NCI-H345 treated with DMSO at 0.1 percent for 48 hours (cell line): Measurements from ENCODE around the gene SLC24A1.
A peak's percentile ranks its signal among the peaks of the same experiment; 100 is the strongest.
"Not testable (repeated sequence)": the region's sequence is repeated elsewhere in the genome, so short reads cannot be mapped to it uniquely, and the experiment has no call there.

Source experiments
- DNase-seq: peaks from one replicate; lab custom pipeline; 2025; ENCODE audit not compliant: unreplicated experiment; lab: John Stamatoyannopoulos, UW

Gene SLC24A1

DNA sequence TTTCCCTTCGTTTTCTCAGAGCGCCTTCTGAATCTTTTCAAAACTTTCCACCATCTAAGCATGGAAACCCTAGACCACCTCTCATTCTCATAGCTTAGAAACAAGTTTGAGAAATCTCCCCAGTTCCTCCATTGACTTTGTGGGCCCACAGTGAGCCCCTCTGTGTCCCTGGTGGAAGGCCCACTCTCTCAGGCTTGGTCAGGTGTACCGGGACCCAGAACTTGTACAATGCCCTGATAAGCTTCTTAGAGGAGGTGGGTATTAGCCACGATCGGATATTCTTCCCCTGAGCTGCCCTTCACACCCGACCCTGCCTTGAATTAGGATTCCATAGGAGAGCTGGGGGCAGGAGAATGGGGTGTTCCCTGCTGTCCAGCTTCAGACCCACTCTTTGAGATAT, at the start of gene SLC24A1:
Gene SLC24A1 (plus strand): TSS at position 301 of the 400 bp plus-strand sequence. CDS start 2,143 bp downstream, outside the sequence.
- no peak for DNase-seq

DNA sequence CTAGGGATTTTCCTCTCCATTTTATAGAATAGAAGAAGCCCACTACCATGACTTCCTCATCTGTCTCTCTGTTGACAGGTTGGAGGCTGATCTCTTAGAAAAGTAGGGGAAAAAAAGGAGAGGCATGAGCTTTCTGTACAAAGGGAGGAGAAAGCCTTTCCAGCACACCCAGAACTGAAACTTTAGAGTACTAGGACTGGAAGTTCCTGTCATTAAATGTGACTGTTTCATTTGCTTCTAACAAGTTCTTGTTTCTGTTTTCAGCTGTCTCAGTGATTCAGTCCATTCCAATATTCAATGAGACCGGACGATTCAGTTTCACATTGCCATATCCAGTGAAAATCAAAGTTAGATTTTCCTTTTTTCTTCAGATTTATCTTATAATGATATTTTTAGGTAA, 49.8 kb upstream of the SLC24A1 start:
- DNase-seq = no peak

DNA sequence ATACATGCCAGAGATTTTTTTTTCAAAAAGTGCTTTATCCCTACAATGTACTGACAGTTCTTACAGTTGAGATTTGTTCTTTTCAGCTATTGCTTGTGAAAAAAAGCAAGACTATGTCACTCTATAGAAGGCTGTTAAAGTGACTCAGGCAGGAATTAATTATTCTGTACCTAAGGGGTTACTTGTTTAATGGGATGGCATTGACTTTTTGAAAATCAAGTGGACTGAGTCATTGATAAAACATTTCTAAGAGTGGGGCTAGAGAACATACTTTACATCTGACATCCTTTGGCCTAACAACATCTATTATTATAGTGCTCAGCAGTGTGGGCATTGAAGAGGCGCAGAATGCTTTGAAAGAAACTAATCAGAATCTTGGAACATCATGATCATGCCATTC, 45.1 kb upstream of the SLC24A1 start:
- no peak for DNase-seq

DNA sequence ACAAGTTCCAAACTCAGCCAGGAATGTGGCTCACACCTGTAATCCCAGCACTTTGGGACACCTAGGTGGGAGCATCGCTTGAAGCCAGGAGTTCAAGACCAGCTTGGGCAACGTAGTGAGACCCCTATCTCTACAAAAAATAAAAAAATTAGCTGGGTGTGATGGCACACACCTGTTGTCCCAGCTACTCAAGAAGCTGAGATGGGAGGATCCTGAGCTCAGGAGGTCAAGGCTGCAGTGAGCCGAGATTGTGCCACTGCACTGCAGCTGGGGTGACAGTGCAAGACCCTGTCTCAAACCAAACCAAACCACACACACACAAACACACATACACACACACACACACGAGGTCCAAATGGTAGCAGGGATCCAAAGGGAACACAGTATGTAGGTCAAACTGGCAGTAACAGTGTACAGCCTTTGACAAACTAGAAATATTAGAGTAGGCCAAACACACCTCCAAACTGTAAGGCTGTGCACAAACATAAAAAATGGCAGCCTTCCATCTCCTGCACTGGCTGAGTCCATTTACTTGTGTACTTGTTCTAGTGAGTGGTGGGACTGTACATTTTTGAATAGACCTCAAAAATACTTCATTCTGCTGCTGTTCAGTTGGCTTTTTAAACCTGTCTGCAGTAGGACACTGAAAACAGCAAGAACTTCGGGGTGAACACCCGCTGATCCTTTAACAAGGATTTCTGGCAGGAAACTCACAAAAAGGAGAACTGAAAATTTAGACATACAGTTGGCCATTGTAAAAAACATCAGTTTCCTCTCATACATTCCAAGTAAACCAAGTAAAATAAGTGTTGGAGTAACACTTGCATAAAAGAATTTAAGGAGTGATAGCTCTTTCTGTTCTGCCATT, 44.4 kb upstream of the SLC24A1 start:
- DNase-seq = no peak

DNA sequence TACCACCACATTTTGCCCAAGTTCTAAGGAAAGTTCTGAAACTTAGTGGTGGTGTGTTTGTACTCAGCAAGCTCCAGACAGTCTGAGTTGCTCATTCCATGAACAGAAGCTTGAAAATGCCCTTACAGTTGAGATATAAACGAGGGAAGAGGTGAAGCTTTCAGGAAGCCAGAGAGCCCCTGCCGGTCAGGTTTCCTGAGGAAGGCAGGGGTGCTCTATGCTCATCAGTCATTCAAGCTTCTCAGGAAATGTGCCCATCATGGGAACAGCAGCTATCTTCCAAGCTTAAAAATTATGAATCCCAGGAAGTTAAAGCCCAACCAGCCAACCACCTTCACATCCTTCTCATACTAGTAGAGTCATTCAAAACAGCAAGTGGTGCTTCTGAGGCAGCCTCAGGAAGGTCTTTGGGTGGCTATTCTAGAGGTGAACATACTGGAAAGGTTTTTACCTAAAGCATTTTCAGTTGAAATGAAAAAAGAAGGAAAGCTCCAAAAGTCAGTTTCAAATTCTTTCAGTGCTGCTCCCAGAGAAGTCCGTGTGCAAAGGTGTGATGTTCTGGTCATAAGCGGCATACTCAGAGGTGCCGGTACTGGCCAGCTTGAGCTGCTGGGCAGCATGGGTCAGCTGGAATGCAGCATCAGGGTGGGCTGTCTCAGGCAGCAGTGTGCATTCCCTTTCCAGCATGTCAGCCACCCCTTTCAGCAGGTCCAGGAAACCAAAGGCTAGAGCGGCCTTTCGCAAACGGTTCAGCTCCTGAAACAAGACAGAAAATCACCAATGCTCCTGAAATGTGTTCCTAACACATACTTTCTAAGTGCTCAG, 42.6 kb upstream of the SLC24A1 start:
- DNase-seq = no peak

DNA sequence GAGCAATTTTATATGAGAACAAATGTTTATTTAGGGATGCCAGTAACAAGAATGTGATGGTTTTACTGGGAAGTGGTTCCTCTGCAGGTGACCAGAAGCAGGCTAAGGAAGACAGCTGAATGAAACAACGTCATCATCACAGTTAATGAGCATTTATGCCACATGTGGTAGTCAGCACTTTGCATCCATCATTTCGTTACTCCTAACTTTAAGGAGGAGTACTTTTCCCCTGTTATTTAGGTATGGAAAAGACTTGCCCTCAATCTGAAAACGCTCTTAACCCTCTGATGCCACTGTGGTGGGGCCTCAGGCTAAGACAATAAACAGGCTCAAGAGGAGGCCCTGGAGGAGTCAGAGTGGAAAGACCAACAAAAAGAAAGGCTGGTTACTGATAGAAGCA, 42.0 kb upstream of the SLC24A1 start:
- no peak for DNase-seq

DNA sequence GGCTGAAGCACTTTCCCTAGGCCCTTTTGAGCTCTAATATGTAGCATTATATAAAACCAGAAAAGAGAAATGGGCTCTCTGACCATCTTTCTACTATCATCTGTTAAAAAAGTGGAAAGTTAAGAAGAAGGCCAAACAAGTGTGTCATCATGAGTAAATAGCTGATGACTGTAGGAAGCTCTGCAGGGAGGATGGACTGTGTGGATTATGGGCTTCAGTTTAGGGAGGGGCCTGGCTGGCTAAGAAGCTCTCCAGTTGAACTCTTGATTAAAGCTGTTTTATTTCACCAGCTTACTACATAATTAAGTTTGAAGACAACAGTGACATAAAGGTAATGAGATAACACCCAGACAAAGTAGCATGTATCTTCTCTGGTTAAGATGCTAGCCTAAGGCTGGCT, 41.5 kb upstream of the SLC24A1 start:
- no peak for DNase-seq

DNA sequence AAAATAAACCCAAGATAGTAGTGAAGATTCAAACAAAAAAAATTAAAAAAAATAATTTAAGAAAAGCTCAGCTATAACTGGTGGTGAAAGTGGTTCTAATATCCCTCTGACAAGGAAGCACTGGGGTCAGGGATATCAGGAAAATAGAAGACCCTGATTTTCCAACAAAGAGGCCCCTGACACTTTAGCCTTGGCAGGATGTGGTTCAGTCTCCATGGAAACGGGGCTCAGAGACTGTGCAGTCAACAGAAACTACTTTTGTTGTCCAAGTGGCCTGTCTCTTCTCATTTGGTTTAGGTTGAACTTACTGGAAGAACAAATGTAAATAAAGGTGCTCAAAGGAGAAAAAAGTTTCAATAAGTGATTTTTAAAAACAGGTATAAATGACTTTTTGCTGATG, 38.0 kb upstream of the SLC24A1 start:
- DNase-seq = no peak

DNA sequence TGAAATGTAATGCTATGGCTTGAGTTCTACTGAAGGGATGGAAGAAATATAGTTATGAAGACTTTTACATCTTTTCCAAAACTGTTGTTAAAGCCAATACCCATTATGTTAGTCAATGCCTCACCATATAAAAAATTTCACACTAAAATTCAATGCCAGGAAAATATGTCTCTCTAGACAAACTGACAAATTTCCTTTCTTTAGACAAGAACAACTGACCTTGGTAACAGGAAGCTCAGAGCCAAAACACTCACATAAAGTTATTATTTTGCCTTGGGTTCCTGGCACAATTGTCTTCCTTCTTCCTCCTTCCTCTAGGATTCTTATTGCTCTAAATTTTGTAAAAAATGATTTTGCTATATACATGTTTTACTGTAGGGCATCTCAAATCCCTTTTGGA, 37.5 kb upstream of the SLC24A1 start:
- DNase-seq = no peak

DNA sequence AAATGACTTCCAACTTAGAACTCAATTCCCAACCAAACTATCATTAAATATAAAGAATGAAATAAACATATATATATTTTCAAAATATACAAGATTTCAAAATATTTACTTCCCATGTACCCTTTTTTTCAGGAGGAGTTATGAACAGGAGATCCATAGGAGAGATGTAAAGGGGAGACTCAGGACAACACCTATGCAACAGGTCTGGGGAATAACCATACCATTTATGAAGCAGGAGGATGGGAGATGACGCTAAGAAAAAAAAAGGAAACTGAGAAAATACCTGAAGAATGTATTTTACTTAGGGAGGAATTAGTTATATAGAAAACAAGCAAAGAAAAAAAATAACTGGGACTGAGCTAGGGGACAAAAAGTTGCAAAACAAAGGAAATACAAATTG, 34.6 kb upstream of the SLC24A1 start:
- no peak for DNase-seq

DNA sequence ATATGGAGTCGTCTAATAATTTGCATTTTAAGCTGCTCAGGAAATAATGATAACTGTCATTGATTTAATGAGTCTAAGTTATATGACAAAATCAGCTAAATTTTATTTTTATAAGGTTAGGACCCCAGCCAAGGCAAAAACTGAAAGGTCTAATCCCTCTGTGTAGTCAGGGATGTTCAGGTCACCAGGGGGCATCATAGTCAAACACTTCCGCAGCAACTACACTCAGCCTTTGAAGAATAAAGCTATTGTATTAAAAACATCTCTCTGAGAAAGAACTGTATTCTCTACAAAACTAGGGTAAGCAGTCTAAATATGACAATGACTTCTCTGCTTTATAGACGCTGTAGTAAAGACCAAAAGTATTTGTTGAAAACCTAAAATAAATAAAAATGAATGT, 25.8 kb upstream of the SLC24A1 start:
- no peak for DNase-seq

DNA sequence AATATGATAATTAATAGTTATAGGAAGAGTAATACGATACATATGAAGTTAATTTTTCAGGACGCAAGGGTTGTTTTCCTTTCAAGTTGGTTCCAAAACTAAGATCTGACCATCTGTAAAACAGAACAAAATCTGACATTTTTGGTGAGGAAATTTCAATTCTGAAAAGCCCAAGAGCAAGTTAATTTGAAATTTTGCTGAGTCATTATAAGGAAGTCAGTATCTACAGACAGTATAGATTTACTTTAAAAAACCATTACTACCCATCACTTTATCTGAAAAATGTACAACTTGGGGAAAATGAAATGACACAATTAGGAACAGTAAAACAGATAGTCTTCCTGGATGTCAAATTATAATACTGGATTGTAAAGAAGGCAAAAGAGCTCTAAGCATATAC, 23.3 kb upstream of the SLC24A1 start:
- DNase-seq = no peak

DNA sequence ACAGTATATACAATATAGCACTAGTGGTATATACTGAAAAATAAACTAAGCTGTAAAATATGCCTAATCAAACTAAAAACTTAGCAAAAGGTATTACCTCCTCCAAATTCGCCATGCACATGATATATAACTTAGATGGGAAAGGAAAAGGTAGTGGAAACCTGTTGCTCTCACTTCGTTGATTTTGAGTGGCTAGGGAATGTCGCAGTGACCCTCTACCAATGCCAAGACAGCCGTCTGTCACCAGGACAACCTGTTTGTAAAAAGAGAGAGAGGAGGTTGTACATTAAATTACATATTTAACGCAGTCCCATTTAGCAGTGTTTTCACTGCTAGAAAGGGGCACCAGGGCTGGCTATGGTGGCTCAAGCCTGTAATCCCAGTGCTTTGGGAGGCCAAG, 22.1 kb upstream of the SLC24A1 start:
- no peak for DNase-seq

DNA sequence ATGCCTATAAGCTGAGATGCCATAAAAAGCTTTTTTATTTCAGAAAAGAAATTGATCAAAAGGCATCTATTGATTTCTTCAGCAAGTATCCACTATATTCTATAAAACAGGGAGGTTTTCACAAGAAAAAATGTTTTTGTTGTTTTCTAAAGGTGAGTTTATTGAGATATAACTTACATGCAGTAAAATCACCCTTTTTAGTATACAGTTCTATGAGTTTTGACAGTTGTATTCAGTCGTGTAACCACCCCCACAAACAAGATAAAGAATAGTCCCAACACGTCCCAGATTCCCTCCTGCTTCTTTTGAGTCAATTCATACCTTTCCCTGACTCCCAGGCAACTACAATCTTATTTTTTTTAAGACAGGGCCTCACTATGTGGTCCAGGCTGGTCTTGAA, 18.6 kb upstream of the SLC24A1 start:
- no peak for DNase-seq

DNA sequence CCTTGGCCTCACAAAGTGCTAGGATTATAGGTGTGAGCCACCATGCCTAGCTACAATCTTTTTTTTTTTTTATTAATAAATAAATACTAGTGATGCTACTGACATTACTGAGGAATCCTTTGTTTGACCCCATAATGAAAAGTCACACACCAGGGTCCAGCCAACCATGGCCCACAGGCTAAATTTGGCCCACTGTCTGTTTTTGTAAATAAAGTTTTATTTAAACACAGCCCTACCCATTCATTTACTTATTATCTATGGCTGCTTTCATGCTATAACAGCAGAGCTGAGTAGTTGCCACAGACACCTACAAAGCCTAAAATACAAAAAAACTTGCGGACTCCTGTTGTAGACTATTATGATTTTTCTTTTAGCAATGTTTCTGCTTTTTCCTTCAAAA, 18.2 kb upstream of the SLC24A1 start:
- DNase-seq = no peak

DNA sequence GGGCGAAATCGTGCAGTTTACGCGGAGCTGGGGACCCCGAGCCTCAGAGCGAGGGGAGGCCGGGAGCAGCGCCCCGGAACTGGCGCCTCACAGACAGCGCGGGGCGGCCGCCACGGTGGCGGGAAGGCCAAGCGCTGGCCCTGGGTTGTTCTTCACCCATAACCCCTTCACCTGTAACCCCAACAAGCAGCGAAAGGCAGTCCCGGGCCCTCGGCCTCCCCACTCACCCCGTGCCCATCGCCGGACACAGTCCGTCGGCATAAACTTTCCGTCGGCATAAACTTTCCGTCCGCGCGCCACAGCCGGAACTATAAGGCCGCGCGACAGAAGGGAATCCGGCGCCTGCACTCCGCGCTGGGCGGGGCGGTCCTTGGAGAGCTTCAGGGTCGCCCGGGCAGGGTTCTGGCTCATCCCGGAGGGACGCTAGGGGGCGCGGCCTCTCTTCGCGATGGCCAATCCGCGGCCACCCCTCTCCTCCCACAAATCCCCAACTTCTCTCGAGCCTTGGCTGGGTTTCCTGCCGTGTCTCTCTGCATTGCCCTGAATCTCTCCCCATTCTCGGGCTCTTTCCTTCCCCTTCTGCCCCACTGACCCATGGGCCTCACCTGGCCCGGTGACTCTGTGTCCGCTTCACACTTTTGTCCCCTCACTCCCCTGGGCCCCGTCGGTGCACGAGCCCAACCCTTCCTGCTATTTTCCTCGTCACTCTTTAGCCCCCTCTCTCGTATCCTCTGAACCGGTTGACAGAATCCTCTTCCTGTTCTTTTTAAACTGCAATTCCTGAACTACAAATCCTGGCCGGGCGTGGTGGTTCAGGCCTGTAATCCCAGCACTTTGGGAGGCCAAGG, 10.6 kb upstream of the SLC24A1 start, which contains the start of gene INTS14:
Gene INTS14 (minus strand): TSS at position 261 of the 848 bp plus-strand sequence. CDS start 3,751 bp downstream, outside the sequence.
- peak; percentile 91 for DNase-seq

DNA sequence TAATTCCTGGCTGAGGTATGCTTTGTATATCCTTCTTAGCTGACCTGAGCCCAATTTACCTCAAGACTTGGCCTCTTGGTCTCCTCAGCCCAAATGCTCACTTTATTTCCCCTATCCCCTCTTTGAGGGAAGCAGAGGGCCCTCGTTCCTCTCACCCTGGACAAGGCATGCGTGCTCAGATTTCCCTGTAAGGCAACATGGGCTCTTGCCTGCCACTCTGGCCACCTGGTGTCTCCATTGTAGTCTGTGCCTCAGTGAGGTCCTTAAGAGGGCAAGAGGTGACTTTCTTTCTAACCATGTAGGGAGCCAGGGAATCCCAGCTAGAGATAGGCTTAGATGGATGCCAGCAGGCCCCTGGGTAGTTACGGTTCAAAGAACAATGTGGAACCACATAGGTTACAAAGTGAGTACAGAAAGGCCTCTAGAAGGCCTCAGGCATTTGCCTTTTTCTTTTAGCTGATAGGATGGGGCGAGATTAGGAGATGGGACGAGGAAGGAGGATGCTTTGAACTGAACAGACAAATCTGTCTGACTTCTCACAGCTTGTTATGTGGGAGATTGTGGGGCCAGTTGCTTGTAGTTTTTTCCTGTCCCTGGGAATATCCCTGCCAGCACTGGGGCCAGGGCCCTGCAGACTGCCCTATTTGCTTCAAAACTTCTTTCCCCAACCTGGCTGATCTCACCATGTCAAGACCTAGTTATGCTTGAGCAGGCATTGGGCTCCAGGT, 9.7 kb upstream of the SLC24A1 start:
- no peak for DNase-seq

DNA sequence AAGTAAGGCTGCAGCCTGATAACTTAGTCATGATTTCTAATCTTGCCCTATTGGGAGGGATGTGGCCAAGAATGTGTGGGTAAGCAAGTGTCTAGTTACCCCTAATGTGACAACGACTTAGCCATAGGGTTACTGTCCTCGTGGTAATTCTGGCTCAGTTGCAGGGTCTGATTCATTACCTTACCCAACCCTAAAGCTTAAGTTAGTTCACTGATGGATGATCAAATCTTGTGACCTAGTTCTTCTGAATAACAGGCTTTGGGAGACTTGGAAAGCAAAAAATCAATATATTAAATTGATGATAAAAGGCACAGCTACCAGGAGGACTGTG, 9.2 kb upstream of the SLC24A1 start:
- no peak for DNase-seq

DNA sequence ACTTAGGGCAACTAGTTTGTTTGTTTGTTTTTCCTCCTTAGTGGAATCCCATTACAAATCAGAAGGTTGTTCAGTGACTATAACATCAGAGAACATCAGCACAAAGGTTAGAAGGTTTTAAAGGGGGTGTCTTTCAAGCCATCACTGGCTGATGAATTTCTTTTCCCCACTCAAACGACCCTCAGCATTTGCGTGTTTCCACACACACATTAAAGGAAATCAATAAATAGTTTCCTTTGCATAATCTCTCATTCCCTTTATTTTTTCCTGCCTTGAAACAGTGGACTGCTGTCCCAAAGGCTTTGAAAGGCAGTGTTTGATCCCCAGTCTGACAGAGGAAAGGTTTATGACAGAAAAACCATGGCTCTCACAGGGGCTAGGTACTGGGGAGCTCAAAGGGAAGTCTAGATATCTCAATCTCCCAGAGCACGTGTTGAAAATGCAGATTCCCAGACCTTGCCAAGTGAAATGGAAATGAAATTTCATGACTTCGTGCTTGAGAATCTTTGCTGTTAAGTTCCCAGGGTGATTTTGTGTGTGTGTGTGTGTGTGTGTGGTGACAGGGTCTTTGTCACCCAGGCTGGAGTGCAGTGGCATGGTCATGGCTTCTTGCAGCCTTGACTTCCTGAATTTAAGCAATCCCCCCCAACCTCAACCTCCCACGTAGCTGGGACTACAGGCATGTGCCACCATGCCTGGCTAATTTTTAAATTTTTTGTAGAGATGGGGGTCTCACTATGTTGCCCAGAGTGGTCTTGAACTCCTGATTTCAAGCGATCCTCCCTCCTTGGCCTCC, 8.6 kb upstream of the SLC24A1 start:
- DNase-seq = no peak

DNA sequence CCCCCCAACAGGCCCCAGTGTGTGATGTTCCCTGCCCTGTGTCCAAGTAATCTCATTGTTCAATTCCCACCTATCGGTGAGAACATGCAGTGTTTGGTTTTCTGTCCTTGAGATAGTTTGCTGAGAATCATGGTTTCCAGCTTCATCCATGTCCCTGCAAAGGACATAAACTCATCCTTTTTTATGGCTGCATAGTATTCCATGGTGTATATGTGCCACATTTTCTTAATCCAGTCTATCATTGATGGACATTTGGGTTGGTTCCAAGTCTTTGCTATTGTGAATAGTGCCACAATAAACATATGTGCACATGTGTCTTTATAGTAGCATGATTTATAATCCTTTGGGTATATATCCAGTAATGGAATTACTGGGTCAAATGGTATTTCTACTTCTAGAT, 5.9 kb upstream of the SLC24A1 start:
- not testable (repeated sequence) for DNase-seq
